HG03280 (cell line): ENCODE data around the gene DTL.

Experiments
- ATAC-seq: cut with Tn5 transposase; IDR thresholded peaks from one replicate; pipeline ENCODE4 v1.9.1; 2021; ENCODE audit warnings: mild to moderate bottlenecking, moderate library complexity; ENCODE audit not compliant: unreplicated experiment

The DTL gene

DNA sequence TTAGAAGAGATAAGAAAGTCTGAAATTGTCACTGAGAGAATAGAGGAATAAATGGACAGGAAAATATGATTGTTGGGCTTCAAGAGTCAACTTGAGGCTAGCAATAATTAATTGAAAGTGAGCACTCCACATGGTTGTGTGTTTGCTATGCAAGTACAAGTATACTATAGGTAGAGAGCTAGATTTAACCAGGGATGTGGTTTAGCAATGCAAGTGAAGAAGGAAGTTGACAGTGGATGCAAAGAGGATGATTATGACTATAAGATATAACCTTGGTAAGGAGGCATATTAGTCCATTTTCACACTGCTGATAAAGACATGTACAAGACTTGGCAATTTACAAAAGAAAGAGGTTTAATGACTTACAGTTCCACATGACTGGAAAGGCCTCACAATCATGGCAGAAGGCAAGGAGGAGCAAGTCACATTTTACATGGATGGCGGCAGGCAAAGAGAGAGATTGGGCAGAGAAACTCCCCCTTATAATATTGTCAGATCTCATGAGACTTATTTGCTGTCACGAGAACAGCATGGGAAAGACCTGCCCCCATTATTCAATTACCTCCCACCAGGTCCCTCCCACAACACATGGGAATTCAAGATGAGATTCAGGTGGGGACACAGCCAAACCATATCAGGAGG is 47.3 kb downstream of the DTL start:
- ATAC-seq: no peak

DNA sequence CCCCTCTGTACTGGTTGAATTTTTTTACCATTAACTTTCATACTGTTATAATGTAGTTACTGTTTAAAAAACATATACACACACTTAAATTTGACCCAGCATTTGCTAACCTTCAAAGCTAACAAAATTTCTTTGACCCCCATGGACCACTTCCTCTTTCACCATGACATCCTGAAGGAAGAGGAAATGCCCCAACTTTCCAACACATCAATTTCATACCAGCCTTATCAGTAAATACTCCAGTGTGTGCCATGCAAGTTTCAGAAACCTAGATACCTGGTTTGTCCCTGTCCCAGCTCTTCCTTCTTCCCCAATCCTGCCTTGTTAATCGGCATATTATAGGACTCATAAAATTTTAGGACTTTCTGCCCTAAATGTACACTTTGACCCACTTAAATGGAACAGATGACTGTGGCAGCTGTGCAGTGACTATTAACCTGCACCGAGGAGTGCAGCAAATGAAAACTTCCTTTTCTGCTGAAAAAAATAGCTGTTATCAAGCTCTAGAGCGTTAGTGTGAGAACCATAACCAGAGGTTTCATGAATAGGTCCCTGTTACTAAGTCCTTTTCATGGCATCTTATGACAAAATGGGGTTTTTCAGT is 54.1 kb downstream of the DTL start:
- no peak for ATAC-seq

DNA sequence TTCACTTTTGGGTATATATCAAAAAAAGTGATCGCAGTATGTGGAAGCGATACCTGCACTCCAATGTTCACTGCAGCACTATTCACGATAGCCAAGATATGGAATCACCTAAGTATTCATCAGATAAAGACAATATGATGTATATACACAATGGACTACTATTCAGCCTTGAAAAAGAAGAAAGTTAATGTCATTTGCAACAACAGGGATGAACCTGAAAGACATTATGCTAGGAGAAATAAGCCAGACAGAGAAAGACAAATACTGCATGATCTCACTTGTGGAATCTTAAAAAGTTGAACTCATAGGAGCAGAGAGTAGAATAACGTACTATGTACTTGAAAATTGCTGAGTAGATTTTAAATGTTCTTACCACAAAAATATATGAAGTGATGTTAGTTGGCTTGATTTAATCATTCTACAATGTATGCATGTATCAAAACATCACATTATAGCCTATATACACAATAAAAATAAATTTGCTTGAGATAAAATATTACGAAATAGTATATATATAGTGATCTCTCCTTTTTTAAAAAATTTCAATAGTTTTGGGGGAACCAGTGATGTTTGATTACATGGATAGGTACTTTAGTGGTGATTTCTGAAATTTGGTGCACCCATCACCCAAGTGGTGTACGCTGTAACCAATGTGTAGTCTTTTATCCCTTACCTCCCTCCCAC is 56.0 kb downstream of the DTL start:
- ATAC-seq: no peak

DNA sequence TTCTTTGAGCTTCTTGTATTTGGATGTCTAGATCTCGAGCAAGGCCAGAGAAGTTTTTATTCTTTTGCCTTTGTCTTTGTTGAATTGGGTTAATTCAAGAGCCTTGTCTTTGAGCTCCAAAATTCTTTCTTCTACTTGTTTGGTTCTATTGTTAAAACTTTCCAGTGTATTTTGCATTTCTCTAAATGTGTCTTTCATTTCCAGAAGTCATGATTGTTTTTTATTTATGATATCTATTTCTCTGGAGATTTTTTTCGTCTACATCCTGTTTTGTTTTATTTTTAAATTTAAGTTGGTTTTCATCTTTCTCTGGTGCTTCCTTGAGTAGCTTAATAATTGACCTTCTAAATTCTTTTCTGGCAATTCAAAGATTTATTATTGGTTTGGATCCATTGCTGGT is 61.8 kb downstream of the DTL start:
- no peak for ATAC-seq

DNA sequence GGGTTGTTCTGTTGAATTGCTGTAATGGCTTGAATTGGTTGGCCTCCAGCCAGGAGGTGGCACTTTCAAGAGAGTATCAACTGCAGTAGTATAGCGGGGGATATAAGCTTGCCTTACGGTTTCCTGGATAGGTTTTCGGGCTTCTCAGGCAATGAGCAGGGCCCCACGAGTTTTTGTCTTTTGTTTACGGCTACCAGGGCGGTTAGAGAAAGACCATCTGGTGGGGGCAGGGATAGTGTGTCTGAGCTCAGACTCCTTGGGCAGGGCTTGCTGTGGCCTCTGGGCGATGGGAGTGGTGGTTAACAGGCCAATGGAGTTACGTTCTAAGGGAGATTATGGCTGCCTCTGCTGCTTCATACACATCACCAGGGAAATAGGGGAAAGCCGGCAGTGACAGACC is 62.8 kb downstream of the DTL start:
- ATAC-seq: no peak

DNA sequence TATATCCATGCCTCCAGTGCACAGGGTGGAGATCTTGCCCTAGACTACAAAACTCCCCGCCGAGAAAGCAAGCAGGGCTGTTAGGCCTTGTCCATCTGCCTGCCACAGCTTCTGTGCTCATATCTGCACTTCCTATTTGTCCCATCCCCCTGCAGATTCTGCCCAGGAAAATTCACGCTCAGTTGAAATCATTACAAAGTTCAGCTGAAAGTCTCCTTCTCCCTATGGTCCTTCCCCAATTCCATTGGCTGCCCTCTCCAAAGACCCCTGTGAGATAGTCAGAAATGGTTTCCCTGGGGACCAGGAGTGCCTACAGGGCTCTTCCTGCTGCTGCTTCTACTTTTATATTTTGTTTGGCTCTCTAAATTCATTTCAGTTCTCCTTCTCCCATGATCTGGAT is 63.2 kb downstream of the DTL start:
- ATAC-seq: no peak

DNA sequence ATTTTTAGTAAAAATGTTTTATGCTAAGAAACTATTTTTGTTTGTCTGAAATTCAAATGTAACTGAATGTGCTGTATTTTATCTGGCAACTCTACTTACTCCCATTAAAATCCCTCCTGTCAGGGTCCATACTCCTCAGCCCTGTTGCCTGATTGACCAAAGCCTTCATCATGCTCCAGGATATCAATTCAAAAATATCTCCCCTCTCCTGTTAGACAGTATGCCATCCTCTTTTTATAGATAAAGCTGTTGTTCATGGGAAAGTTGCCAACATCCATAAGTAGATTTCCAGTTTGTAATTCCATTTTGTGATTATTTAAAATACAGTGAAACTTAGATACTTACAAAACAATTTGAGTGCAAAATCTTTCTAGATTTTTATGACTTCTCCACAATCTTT is 65.7 kb downstream of the DTL start:
- ATAC-seq: no peak

DNA sequence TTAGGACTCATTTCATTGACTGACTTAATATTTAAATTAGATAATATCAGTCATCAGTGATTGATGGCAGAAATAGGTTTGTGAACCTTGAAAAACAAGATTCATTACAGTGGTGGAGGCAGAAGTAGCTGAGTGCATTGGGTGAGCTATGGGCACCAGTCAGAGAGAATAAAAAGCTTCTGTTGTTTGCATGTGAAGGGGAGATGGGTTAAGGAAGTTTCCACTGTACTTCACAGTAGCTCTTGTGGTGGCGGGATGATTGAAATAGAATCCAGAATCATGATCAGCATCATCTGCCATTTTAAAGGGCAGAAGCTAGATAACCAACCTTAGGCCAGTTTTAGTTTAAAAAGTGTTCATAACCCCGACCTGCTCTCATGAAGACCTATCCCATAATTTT is 66.2 kb downstream of the DTL start:
- no peak for ATAC-seq

DNA sequence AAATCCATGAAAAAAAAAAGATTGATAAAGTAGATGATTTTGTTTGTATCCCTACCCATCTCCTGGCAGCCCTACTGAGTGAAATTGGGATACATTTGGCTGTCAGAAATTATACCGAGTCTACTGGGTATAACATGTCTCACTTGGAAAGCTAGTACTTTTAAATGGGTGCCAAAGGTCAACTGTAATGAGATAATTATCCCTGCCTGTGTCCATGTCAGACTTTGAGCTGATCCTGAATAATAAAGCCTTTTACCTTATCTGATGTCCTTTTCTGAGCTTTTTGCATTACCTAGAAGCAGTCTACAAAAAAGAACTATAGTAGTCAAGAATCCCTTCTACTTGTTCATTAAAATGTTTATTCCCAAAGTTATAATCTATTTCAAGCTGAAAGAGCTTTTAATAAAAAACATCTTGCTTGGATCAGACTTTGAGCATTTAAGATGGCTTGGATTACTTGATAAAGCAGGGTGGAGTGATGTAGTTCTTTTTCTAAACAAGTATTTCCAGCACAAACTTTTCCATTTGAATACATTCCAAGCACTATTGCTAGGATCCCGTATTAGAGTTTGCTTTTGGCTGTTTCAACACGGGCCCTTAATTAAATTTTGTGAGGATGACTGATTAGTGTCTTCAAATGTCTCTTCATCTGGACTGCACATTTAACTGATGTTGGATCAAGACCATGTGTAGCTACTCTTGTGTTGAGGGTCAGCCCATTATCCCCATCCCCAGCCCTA is 69.2 kb downstream of the DTL start:
- ATAC-seq: no peak

DNA sequence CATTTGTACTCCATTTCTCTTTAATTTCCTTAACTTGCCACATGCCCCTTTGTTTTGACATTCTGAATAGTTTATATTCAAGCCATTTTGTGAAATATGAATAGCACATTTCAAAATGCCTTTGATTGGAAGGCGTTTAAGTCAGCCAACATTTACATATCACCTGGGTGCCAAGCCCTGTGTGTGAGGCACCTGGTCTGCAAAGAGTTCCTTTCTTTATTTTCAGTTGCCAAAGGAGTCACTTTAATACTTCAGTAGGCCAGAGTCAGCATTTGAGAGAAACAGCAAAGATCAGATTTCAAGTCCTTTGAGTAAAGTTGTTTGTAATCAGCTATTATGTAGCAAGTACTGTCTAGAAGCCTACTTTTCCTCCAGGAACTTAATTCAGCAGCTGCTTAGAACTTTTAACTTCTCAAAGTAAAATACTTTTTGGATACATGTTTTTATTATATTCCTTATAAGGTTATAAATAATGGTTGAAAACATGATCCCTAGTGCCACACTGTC is 70.8 kb downstream of the DTL start:
- no peak for ATAC-seq

DNA sequence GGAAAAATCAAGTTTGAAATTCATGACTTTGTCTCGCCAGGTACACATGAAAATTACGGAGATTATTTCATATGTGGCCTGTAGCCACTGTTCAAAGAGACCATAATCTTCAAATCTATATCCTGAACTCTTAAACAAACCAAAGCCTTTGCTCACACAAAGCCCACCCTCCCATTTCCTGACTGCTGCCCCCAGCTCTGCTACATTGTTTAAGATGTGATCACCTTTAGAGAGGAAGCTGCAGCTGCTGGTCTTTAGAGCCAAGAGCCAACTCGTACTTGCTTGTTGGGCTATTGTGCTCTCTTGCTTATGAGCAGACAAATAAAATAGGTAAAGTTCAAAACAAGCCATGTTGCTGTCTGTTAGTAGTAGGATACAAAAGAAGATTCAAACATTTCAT is 71.9 kb downstream of the DTL start:
- ATAC-seq: no peak

DNA sequence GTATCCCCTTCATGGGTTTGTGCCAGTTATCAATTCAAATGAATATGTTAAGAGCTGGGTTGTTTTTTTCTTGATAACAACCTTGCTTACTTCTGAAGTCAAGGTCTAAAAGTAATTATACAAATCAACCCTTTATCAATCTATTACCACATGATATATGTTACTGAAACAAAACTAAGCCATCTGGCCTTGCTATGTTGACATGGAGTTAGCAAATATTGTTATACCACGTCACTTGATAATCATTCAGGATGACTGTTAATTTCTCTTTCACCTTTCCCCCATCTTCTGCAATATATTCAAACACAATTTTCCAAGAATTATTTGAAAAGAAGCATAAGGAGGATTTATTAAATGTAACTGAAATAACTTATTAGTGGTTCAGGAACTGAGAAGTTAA is 72.6 kb downstream of the DTL start:
- no peak for ATAC-seq

DNA sequence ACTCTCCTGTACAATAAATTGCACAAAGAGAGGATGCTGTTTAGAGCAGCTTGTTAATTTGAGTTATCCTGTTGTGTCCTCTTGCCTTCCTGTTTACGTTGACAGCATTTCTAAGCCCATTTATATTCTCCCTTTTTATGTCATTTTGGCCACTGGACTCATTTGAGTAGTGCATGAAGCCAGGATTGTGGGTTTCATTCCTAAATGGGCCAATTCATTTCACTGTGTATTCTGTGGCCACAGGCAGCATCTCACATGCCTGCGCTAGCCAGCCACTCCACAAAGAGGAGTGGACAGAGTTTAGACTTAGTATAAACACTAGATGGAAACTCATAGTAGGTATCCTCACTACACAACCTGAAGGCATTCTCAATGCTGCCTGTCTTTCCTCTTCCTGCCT is 73.4 kb downstream of the DTL start:
- no peak for ATAC-seq

DNA sequence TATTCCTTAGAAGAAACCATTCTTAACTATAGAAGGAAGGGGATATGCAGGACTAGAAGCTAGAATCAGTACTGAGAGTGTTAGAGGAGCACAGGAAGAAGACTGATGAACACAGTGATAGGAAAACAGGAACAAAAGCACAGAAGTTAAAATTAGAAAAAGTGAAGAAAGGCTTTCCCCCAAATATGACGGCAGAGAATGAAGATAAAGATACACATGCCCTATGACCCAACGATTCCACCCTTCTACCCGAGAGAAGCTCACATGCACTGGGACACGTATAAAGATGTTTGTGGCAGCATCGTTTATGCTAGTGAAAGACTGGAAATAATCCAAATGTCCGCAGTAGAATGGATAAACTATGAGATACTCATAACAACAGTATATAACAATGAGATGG is 74.2 kb downstream of the DTL start:
- no peak for ATAC-seq

DNA sequence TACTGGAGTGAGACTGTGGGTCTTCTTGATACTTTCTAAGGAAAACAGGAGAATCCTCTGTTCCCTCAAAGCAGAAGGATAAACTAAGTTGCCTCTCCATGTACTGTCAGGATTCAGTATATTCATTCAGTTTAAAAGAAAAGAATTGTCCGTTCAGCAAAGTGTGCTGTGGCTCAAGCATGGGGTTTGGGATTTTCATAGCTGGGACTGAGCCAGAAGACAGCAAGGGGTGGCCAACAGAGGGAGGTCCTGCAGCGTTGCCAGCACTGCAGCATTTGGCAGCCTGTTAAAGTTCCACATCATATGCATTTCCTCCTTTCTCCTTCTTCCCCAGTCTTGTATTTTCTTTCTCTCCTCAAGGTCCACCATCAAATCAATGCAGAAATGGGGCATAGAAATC is 75.1 kb downstream of the DTL start:
- ATAC-seq: no peak

DNA sequence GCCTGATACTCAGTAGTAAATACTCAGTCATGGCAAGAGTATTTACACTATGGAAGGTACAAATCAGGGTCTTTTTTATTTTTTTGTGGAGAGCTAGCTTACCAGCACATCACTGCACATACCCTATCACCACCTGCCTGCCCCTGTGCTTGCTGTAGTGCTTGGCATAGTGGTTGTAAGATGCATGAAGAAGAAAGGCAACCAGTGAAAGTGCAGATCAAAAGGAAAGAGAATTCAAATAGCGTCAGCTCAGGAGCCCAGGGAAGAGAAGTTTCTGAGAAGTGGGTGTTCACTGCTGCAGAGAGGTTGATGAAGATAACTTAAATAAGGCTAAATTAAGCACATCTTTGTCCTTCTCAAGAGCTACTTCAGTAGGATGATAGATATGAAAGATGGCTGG is 76.0 kb downstream of the DTL start:
- ATAC-seq: no peak

DNA sequence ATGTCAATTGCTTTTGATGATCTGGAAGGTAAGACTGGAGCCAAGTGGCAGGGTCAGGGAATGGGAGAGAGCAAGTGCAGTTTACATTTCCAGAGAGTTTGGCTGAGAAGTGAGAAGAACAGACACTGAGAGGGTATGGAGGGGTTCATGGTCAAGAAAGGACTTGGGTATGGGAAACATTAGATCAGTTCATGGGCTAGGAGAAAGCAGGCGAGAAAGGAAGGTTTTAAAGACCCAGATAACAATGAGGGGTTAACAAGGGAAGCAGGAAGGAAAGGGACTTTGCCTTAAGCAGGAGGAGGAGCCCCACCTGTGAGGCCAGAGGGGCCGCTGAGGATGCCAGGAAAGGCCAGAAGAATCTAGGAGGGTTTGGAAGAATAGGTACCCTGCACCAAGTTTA is 78.2 kb downstream of the DTL start:
- no peak for ATAC-seq

DNA sequence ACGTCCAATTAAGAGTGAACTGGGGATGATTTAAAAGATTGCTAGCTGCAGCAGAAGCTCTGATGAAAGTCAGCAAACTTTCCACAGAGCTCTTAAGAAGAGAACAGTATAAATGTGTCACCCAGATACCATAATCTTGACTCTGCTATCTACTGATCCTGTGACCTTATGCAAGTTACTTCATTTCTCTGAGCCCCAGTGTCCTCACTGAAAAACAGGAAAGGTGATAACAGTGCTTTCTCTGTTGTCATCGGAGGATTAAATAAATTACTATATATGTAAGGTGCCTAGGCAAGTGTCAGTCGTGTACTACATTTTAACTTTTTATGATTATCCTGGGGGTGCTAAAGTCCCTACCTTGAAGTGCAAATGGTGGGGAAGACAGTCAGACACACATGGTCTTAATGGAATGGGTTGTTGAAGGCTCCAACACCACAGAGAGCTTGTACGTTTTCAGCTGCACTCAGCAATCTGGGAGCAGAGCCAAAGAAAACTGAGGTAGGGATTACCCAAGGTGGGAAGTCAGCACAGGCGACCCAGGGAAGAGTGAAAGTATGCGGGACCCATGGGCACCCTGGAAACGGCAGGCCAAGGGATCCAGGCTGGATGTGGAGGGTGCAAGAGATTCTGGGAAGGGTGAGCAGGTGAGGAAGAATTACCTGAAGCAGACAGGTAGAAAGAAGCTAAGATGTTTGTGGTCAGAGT is 82.8 kb downstream of the DTL start:
- no peak for ATAC-seq

DNA sequence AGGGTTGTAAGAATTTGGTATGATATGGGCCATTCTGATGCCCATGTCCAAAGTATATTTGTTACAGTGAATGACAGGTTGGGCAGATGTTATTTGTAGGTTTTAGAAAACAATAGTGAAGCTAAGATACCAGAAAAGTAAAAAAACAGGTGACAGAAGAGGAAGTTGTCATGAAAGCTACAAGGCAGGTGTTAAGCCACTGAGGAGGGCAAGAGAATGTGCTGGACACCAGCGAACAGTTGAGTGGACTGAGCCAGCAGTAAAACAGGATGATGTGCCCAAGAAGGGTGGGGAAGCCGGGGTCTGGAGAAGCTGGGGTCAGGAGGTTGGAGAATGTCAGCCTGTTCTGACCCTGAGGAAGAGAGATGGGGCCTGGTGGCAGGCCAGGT is 83.3 kb downstream of the DTL start:
- ATAC-seq: no peak

DNA sequence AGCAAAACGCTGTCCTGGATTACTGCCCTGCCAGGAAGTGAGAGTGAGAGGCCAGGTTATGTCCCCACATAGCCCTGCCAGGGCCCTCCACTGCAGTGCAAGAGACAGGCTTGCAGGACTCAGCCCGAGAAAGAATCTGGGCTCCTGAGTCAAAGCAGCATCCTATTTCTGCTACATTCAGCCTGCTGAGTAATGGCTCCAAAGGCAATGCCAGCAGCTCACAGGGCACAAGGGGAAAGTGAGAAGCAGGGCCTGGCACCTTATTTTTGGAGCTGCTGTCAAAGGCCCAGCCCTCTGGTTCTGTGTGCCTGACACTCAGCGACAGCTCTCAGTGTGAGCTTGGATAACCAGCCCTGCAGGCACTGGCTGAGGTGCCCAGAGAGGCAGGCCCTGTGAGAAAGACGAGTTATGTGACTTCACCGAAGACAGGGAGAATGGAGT is 83.9 kb downstream of the DTL start:
- no peak for ATAC-seq

DNA sequence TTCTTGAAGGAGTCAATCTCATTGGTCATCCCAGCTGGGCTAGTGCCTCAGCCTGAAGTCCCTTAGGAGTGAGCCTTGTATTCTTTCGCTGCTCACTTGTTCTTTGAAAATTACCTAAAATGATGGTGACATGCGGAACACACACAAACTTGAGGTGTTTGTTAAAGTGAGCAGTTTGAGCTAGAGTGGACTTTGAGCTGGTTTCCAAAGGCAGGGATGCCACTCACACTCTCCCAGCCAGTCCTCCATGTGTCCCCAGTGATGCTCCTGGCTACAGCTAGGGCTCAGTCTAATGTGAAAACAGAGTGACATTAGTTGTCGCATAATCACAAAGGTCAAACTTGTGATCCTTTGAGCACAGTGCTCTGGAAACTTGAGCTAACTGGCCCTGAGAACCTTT is 84.3 kb downstream of the DTL start:
- ATAC-seq: no peak
